Fibroblast of peridontal ligament (primary cell): ENCODE measurements around the gene ATP8B1.
"Not testable (repeated sequence)": the region's sequence is repeated elsewhere in the genome, so short reads cannot be mapped to it uniquely, and the experiment has no call there.

Experiments
- DNase-seq: peaks from one replicate; pipeline ENCODE4 v3.0.0-alpha.2; 2010; ENCODE audit errors: extremely low read depth

Gene ATP8B1

DNA sequence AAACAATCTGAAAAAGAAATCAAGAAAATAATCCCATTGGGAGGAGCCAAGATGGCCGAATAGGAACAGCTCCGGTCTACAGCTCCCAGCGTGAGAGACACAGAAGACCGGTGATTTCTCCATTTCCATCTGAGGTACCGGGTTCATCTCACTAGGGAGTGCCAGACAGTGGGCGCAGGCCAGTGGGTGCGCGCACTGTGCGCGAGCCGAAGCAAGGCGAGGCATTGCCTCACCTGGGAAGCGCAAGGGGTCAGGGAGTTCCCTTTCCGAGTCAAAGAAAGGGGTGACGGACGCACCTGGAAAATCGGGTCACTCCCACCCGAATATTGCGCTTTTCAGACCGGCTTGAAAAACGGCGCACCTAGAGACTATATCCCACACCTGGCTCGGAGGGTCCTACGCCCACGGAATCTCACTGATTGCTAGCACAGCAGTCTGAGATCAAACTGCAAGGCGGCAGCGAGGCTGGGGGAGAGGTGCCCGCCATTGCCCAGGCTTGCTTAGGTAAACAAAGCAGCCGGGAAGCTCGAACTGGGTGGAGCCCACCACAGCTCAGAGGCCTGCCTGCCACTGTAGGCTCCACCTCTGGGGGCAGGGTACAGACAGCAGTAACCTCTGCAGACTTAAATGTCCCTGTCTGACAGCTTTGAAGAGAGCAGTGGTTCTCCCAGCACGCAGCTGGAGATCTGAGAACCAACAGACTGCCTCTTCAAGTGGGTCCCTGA lies 83.7 kb downstream of the ATP8B1 start:
- not testable (repeated sequence) for DNase-seq

DNA sequence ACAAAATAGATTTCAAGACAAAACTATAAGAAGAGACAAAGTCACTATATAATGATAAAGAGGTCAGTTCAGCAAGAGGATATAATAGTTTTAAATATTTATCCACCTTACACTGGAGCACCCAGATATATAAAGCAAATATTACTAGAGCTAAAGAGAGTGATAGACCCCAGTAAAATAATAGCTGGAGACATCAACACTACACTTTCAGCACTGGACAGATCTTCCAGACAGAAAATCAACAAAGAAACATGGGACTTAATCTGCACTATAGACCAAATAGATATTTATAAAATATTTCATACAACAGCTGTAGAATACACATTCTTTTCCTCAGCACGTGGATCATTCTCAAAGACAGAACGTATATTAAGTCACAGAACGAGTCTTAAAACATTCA lies 86.6 kb downstream of the ATP8B1 start:
- no peak for DNase-seq

DNA sequence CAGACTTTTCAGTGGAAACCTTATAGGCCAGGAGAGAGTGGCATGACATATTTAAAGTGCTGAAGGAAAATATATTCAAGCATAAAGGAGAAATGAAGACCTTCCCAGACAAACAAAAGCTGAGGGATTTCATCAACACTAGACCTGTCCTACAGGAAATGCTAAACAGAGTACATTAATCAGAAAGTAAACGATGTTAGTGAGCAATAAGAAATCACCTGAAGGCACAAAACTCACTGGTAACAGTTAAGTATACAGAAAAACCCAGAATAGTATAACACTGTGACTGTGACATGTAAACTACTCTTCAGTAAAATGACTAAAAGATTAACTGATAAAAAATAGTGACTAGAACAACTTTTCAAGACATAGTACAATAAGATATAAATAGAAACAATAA lies 87.4 kb downstream of the ATP8B1 start:
- DNase-seq = no peak

DNA sequence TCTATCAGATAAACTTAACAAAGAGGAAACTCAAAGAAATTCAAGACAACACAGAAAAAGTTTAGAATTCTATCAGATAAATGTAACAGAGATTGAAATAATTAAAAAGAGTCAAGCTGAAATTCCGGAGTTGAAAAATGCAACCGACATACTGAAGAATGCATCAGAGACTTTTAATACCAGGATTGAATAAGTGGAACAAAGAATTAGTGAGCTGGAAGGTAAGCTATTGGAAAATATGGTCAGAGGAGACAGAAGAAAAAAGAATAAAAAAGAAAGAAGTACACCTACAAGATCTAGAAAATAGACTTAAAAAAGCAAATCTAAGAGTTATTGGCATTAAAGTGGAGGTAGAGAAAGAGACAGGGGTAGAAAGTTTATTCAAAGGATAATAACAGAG lies 88.0 kb downstream of the ATP8B1 start:
- no peak for DNase-seq

DNA sequence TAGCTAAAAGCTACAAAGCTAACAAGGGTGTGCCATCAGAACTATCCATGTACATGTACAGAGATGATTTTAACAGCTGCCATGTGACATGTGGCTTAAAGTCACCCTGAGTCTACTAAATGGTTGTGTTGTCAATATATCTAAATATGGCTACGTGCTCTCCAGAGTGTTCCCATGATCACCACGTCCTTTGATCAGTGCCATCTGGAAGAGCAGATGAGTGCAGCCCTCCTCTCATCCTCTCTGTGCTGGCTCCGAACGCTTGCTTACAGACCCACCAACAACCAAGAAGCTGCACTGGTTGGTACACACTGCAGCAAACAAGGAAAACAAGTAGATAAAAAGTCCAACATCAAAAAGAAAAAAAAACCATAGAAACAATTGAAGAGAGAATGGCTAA lies 92.9 kb downstream of the ATP8B1 start:
- DNase-seq = no peak

DNA sequence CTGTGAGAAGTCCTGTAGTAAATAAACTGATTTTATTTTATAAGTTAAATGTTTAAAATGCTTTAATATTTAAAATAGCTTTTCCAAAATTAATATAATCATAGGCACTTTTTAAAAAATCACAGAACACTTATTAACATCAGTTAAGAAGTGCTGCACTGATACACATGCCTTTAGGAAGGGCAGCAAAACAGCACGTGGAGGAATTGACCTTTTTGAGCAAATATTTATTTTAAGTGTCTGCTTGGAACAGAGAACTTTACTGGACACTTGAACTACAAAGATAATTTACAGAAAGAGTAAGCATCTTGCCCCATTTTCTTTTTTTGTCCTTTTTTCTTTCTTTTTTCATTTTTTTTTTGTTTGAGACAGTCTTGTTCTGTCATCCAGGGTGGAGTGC lies 93.8 kb downstream of the ATP8B1 start:
- no peak for DNase-seq

DNA sequence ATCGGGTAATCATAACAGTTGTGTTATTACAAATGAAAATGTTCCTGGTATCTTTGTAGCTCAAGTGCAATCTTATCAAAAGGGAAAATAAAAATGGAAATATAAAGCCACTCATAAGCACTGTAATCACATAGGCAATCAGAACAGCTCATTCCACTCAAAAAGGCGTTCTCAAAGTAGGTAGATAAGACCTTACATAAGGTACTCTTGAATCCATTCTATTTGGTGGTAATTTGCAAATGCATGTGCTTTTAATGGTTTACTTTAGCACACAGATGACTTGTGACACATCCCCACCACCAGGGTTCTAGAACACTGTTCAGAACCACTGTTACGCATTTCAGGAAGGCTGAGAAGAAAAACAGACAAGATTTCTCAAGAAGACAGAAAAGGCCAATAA lies 94.8 kb downstream of the ATP8B1 start:
- DNase-seq = no peak

DNA sequence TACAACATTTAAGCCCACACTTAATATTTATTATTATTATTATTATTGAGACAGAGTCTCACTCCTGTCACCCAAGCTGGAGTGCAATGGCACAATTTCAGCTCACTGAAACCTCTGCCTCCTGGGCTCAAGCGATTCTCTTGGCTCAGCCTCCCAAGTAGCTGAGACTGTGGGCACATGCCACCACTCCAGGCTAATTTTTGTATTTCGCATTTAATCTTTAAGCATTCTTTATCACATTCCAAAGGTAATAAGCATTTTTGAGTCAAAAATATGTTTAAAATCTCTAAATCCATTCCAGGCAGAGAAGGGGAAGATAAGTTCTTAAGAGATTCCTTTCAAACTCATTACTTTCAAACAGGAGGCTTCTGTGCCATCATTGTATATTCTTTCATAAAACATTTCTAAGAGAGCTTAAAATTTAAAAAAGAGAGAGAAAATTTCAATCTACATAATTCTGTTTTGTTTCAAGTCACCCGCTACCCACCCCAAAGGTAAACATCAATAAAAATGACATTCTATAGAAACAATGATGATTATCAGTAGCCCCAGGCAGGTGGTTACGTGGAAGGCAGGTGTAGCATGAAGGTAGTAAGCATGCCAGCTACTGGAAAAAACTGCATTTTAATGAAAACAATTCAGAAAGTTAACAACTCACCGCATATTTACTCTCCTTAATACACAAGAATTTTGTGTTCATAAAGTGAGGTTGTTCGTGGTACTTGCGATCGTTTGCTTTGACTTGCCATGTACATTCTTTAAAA lies 97.1 kb downstream of the ATP8B1 start:
- DNase-seq = no peak

DNA sequence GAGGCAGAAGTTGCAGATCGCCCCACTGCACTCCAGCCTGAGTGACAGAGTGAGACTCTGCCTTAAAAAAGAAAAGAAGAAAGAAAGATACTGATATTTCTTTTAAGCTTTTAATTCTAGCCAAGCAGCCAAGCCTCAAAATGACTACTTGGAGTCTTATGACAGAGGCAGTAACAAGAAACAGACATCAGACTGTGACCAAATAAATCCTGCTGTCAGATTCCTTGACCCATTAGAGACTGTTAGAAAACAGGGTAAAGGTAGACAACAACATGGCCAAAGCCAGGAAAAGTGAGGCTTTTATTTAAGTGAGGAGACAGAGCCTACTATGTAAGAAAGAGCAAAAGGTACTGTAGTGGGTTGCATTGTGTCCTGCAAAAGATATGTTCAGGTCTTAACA lies 98.1 kb downstream of the ATP8B1 start:
- peak; percentile 23 for DNase-seq

DNA sequence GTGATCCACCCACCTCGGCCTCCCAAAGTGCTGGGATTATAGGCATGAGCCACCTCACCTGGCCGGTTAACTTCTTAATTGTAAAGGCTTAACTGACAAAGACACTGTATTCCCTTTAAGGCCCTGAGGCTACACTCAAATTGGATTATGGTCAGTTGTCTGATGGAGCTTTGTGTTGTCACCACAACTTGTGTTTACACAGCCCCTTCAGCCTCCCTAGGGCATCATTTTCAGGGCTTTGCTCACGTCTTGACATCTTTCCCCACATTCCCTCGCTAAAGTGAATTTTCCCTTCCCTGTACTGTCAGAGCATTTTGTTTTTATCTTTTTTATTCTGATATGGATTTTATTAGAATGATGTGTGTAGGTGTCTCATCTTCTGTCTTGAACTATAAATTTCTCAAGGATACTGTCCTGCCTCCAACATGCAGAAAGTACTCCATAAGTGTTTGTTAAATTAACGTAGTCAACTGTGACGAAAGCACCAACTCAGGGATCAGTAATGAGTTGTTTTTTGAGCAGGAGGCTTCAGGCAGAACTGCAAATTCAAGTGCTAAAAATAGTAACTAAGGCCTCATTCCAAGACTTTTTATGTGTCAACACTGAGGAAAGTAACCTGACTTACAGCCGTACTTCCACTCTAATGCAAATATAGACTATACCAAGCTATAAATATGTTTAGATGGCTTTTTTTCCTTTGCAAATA lies 104.4 kb downstream of the ATP8B1 start:
- peak; percentile 73 for DNase-seq

DNA sequence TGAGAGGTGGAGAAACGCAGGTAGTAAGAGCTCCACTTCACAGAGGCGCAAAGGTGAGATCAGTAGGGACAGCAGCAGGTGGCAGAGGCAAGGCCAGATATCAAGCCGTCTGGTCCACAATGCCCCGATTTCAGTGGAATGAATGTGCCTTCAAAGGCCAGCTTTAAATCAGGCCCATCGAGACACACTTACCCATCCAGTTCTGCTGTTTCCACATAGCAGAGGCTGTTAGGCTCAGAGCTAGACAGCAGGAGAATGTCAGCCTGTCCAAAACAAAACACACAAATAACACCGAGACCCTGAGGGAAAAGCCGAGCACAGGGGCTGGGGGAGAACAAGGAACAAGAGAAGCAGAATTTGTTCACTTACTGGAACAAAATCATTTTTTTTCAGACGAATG lies 105.7 kb downstream of the ATP8B1 start:
- DNase-seq = no peak

DNA sequence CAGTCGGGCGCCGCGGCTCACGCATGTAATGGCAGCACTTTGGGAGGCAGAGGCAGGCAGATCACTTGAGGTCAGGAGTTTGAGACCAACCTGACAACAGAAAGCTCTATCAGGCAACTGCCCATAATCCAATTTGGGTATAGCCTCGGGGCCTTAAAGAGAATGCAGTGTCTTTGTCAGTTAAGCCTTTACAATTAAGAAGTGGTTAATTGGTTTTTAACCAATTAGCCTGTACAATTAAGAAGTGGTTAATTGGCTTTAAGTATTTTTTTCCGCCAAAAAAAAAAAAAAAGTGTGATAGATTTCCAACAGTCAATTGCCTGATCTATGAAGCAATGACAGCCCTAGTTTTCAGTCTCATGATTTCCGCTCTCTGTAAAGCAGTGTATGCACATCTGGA lies 106.8 kb downstream of the ATP8B1 start:
- no peak for DNase-seq

DNA sequence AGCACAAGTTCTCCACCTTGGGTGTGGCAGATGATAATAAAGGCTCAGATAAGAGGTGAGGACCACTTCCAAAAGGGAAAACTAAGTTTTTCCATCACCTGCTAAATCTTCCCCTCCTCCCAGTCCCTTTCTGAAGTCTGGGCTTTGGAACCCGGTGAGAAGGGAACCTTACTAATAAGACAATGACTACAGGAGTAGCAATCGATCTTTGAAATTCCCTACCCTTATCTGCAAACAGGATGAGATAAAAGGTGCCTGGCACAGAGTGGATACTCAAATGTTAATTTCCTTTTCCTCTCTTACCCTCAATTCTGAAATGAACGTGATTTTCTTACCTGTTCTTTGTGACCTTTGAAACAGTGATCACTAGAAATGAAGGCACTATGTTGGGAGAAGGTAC lies 111.8 kb downstream of the ATP8B1 start:
- no peak for DNase-seq

DNA sequence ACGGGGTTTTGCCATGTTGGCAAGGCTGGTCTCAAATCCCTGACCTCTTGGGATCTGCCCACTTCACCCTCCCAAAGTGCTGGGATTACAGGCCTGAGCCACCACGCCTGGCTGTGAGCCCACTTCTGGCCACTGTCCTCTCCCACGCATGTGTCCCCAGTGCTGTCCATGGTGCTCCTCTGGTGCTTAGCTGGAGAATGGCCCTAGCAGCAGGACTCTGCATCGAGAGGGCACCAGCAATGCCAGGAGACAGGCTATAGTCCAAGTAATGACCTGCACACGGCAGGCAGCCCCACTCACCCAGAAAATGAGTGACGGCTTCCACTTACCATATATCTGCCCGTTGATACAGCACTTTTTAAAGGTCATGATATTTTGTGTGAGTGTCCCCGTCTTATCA lies 115.1 kb downstream of the ATP8B1 start:
- DNase-seq = no peak

DNA sequence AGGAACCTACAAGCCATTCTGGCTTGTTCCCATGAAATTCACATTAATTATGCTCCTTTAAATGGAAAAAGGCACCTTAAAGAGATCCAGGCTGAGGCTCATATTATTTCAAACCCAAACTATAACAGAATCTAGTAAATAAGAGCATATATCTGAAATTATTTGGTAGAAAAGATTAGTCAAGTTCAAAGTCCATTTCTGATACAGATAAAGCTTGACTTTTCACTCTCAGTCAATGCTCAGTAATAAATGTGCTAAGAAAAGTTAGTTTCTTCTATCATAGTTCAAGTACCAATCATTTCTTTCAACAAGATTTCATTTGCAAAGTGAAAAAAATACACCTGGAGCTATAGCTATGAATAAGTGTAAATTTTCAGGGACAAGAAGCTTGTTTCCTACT lies 119.6 kb downstream of the ATP8B1 start:
- no peak for DNase-seq

DNA sequence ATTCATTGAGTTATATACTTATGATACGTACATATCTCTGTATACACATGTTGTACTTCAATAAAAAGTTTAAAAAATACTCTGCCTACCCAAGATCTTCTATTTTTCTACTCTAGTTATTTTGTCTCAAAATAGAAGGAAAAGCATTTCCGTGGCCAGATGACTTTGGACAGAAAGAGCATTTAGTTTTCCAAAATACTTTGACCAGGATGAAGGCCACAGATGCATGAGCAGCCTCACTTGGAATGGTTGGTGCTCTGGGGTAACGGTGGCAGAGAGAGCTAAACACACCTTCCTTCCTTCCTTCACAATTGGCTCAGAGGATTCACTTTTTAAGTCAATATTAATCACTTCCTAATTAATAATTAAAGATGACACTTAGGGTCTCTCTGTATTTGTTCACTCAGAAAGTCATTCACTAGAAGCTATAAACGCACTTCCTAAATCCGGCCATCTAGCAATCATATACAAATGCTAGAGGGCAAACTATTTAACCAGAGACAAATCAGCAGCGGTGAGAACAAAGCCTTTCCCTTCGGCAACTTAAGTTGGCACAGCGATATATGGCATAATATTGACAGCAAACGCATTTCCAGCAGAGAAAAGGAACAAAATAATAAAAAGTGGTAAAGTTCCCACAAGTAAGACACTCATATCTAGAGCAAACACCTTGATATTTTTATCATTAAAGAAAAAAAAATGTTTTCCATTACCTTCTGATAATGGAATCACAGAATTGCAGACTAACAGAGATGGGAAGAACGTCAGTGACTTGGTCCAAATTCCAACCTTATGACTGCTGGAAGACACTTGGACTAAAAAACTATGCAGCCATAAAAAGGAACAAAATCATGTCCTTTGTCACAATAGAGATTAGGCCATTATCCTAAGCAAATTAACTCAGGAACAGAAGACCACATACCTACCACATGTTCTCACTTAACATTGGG lies 125.6 kb downstream of the ATP8B1 start:
- no peak for DNase-seq

DNA sequence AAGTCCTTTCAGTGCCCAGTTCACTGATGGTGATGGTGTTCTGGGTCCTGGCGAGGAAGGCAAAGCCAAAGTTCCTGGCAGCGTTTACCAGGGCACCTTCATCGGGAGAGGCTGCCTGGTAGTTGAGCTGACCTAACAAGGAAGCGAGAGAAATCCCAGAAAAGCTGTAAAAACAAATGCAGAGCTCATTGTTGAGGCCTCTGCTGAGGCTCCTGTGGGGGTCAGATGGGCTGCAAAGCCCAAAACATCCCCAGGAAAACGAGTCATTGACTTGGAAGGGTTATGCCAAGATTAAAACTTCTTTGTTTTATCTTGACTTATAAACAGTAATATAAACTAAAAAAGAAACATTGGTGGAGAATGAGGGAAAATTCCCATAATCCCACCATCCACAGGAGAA lies 128.2 kb downstream of the ATP8B1 start:
- DNase-seq = no peak

DNA sequence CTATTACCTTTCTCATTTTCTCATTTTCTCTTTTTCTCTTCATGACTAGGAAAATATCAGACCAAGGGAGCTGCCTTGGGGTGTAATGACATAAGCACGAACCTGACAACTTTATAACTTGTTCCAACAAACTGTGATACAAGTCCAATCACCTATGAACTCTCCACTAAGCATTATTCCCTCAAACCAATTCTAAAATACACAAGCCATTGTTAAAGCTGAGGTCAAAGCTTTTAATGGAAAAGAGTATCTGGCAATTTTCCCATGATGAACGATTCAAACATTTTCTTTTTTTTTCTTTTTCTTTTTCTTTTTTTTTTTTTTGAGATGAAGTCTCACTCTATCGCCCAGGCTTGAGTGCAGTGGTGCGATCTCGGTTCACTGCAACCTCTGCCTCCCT lies 133.1 kb downstream of the ATP8B1 start:
- no peak for DNase-seq

DNA sequence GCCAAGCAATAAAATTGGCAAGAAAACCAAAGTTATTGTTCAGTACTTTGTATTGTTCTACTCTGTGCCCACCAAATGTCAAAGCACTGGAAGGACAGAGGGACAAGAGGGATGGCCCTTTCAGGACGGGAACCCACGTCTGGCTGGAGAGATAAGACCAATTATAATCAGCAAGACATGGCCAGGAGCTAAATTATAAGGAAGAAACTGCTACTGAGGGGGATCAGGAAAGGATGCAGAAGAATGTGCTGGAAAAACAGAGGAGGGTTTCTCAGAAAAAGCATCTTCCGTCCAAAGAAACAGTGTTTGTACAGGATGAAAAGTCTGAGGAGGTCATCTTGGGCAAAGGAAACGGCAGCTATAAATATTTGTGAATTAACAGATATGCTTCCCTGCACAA lies 135.1 kb downstream of the ATP8B1 start:
- no peak for DNase-seq

DNA sequence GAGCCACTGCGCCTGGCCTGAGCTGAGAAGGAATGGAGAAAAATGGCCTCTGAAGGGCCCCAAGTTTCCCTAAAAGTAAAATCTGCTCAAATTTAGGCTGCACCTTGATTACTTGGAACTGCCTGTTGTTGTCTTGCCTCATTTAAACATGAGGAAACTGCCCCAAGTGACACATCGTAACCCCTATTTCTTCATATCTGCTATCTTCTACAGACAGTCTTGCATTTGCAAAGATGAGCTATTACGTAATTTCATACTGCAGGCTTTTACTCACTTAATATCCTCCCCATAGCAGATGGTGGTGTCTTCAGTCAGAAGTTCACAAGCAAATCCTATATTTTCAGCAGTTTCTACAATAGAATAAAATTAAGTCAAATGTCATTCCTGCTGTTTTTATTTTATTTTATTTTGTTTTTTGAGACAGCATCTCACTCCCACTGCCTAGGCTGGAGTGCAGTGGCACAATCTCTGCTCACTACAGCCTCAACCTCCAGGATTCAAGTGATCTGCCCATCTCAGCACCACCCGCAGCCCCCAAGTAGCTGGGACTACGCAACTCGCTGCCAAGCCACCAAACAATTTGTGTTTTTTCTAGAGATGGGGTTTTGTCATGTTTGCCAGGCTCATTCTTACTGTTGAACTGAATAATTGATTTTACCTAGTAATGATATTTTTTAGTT lies 136.2 kb downstream of the ATP8B1 start:
- DNase-seq = peak; percentile 84

DNA sequence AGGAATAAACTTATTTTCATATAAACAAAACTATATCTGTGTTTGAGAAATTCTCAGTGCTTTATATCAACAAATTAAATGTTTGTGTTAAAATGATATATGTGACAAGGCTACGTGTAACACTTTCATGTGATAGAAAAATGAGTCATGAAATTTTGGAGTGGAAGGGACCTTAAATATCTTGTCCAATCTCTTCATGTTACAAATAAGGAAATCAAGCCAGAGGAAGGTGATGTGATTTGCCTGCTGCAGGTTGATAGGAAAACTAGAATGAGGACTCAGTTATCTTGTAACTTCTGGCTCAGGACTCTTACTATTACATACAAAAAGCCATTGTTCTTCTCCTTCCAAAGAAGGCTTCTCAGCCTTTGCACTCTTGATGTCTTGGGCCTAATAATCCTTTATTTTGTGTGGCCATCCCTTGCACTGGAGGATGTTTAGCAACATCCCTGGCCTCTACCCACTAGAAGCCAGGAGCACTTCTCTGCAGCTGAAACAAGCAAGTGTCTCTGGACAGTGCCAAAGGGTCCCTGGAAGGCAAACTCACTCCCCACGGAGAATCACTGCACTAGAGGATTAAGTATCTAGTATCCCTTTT lies 138.4 kb downstream of the ATP8B1 start:
- DNase-seq = no peak
